GM19328 (cell line): ENCODE results near the gene NCF2.

Source experiments
- ATAC-seq: cut with Tn5 transposase; IDR thresholded peaks from one replicate; pipeline ENCODE4 v1.9.1; 2021; ENCODE audit warnings: mild to moderate bottlenecking, moderate library complexity; ENCODE audit not compliant: unreplicated experiment

Gene NCF2

DNA sequence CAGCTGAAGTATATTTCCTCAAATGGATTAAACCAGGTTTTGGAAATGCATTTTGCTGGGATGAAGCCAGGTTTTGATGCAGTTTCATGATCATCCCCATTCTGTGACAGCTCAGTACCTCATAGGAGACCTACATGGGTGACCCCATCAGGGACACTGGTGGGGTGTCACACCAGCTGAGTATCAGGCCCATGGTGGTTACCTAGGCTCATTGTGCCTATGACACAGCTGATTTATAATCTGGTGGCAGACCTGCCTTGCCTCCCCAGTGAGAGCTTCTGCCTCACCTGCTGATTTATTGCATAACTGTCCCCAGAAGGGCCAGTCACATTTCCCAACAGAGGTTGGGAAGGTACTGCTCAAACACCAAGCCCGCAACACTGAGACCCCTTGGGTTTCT is 3.8 kb downstream of the NCF2 start:
- no peak for ATAC-seq

DNA sequence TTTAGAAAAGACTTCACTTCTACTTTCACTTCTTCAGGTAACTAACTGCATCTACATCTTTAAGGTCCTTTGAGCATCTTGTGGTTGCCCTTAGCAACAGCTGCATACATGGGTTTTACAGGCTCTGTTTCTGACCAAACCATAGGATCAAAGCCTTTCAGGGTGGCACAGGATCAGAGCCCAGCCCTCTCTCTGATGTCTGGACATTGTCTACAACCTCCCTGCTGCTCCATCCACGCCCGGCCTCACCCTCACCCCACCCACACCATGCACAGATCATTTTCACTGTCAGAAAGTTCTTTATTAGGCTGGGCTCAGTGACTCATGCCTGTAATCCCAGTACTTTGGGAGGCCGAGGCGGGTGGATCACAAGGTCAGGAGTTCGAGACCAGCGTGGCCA is 5.2 kb downstream of the NCF2 start:
- ATAC-seq: no peak

DNA sequence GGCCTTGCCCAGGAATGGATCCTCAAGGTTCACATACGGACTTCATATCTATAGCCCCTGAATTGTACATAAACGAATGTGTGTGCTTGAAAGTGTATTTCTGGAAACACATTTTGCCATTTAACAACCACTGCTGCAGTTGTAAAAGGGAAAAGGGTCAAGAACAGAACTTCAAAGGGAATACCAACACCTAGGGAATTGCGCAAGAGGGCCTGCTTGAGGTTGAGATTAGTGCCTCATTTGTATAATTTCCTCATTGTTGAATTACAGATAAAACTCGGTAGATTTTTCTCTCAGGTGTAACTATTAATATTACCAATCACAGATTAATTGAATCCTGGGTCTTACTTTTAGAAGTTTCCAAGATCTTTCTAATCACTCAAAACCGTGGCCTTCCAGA is 6.1 kb downstream of the NCF2 start:
- ATAC-seq: no peak

DNA sequence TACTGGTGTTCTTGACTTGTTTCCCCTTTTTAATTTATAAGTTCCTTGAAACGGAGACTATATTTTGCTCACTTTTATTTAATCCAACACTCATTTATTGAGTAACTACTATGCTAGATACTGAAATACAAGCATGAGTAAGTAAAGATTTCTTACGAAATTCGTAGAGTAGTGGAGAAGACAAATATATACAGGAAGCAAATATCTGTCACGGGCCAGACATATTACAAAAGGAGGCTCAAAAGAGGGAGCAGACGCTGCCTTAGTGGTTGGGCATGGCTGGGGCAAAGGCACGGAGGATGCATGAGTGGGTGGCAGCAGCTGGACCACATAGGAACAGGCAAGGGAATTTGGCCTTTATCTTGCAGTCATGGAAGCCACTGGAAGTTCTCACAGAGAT is 6.8 kb downstream of the NCF2 start:
- no peak for ATAC-seq

DNA sequence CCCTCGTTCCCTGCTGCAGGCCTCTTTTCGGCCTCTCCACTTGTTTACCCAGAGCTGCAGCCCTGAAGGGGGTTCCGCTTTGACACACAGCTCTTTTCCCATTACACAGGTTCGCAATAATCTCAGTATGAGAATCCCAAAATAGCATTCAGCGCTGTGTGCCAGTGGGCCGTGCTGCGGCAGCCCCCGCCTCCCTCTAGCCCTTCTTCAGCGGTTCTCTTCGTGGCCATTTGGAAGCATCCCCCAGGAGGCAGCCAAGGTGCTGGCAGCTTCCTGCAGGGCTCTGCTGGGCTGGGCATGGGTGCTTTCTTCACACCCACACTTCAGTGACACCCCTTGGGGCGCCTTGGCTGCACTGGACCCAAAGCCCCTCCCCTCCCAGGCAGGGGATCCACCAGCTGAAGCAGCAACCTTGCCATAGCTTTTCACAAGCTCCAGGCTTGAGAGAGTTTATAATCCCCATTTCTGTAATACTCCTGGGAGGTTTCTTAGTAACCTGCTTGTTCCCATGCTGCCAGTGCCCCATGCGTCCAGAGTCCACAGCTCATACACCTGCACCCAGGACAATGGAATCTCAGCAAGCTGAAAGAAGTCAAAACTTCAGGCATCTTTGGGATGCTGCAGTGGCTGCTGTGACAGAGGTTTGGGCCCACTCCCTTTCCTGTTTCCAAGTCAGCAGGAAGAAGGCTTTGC is 8.1 kb downstream of the NCF2 start:
- no peak for ATAC-seq

DNA sequence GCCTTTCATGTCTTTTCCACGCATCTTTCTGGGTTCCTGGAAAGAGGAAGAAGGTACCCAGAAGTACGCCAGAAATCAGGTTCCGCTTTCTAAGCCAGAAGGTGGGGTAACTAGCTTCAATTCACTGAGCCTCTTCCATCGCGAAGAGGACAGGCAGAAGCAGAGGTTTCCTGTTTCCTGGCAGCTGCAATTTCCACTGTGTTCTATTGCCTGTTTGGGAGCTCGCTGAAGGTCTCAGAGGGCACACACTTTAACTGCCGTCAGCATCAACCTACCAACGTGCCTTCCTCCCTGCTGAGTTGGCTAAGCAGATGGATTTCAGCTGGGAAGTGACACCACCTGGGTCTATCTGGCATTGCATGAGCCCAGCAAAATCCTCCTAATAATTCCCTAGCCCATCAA is 10.0 kb downstream of the NCF2 start:
- no peak for ATAC-seq

DNA sequence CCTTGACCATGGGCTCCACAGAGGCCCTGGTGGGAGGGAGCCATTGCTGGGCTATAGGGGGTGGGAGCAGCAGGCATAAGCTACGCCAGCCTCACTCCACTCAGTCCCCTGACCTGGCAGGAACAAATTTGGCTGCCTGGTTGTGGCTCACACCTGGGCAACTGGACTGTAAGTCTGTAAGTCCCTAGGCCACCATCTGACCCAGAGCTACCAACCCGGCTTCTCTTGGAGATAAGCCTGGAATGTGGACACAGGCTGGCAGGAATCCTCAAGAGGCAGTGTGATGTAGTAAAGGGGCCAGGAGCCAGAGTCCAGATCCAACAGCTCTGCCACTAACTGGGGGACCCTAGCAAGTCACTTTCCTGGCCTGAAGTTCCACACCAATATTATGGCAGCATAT is 11.4 kb downstream of the NCF2 start:
- no peak for ATAC-seq

DNA sequence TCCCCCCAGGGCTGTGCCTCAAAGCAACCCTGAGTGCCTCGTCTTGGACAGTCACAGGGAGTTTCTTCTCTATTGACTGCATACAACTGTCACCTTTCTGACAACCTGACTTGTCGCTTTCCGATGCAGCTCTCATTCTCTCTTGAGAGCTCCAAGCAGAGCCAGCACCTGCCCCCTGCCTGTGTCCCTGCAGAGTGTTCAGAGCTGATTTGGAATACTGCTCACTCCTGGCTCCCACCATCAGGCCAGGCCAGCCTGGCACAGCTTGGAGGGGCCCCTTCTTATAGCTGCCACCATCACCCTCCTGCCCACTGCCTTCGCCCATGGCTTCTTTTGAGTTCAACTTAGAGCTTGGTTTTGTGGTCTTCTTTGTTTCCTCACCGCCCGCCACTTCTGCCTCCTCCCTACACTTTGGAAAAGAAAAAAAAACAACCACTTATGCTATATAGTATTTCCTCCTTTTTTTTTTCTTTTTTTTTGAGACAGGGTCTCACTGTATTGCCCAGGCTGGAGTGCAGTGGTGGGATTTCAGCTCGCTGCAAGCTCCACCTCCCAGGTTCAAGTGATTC is 12.3 kb downstream of the NCF2 start:
- ATAC-seq: no peak

DNA sequence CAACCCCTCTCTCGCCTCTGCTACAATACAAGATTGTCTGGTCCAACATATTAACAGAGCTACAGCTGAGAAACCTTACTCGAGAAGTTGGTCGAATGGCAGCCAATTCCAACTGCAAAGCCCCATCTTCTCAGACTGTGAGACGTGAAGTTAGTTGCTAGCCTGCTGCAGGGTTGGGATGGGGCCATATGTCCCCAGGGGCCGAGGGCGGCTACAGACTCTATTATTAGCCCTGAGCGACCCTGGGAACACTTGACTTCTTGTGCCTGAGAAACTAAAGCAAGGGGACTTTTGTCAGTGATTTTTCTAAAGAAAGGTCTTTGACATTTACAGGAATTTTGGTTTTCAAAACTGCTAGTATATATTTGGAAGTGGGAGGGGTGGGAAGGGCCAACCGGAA is 13.7 kb downstream of the NCF2 start:
- ATAC-seq: no peak

DNA sequence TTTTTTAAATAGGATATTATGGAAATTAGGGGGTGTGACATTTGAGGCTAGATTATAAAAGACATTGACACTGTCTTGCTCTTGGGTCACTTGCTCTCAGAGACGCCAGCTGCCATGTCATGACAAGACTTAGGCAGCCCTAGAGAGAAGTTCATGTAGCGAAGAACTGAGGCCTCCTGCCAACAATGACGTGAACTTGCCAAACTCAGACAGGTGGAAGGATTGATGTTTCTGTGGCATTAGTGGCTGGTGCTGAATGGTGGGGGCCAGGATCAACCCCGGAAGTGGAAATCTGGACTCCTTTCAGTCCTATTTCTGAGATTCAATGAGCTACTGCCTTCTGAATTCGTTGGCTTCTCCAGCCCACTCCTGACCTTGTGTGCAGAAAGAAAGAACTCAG is 14.7 kb downstream of the NCF2 start:
- ATAC-seq: no peak

DNA sequence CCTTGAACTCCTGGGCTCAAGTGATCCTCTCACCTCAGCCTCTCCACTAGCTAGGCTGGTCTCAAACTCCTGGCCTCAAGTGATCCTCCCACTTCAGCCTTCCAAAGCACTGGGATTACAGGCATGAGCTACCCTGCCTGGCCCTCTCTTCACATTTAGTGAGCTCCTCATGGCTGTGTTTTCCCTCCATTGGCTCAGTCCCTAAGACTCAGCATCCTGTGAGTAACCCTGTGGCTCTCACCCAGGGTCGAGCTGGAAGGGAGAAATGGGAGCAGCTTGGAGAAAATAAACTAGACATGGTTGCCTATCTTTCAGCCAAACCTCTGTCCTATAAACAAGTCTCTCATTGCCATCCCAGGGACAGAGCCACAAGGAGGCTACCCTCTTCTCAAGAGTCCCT is 17.5 kb downstream of the NCF2 start:
- no peak for ATAC-seq

DNA sequence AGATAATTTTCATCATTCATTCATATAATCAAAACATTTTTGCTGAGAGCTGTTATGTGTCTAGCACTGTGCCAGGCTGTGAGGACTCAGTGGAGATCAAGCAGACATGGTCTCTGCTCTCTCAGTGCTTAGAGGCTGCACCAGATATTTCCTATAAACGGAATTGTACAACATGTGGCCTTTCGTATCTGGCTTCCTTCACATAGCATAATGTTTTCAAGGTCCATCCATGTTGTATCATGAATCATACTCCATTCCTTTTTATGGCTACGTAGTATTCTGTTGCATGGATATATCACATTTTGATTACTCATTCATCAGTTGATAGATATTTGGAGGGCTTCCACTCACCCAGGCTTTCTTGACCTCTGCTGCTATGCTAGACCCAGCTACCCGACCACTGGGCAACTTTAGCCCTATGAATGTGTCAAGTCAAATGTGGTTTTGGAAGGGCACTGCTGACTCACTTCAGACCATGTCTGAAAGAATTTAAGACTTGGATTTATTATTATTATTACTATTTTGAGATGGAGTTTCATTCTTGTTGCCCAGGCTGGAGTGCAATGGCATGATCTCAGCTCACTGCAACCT is 18.5 kb downstream of the NCF2 start:
- ATAC-seq: no peak

DNA sequence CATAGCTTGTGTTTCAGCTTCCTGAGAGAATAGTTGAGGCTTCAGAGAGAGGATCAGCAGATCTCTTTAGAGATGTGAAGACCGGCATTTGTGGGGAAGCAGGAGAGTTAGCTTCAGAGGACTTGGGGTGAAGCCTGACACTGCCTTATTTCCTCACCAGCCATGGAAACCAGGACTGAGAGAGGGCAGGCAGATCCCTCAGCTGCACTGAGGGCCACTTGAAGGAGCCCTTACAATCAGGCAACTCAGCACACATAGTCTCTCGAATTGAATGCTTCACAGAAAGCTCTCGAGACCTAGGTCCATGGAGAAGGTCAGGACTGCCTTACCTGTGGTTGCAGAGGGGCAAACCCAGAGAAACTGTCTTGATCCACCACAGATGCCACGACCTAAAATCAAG is 19.8 kb downstream of the NCF2 start:
- no peak for ATAC-seq

DNA sequence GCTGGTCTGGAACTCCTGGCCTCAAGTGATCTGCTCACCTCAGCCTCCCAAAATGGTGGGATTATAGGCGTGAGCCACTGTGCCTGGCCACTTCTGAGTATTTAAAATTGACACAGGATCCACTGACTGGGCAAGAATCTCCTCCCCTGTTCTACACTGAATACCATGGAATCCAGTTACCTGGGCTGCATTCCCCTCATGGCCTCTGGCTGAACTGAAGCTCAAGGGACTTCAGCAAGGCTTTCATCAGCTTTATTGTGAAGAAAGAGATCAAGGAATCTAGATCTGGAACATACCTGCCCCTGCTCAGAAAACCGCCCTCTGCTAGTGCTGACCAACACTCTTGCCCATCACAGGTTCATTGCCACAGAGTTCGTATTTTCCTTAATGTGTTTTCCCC is 20.5 kb downstream of the NCF2 start:
- no peak for ATAC-seq

DNA sequence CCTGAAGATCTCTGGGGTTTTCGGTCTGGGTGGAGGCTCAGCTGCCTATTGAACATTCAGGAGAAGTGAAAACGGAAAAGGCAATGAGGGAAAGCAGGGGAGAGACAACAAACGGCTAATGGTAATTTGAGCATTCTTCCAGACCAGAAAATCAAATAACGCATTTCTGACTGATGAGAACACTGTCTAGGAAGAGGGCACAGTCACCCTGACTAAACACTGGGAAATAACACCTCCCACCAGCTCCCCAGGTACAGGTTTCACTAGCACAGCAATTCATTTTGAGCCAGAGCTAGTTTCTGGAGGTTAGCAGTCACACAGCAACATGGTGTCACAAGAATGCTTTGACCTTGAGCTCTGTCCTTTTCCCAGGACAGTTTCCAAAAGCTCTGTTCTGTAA is 21.1 kb downstream of the NCF2 start:
- ATAC-seq: no peak

DNA sequence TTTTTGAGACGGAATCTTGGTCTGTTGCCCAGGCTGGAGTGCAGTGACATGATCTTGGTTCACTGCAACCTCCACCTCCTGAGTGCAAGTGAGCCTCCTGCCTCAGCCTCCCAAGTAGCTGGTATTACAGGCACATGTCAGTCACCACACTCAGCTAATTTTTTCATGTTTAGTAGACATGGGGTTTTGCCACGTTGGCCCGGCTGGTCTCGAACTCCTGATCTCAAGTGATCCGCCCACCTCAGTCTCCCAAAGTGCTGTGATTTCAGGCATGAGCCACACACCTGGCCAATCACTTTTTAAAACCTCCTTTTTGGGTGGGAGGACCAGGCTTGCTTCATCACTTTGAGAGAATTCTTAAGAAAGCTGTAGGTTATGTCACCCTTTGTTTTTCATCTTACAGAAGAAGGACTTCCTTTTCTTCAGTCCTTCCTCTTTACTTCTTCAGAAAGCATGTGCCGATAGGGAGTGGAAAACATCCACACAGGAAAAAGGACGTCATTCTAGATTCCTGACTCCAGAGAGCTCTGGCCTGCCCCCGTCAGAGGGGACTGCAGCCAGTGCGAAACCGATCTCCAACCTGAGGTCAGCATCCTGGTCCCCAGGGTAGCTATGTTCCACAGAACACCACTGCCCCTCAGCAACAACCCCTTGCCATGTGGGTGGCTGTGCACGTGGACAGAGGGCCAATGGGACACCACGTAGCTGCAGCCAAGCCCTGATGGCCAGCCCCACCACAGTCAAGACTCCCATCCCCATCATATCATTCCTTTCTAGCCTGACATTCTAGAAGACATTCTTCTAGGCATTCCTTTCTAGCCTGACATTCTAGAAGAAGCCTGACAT is 21.9 kb downstream of the NCF2 start:
- no peak for ATAC-seq

DNA sequence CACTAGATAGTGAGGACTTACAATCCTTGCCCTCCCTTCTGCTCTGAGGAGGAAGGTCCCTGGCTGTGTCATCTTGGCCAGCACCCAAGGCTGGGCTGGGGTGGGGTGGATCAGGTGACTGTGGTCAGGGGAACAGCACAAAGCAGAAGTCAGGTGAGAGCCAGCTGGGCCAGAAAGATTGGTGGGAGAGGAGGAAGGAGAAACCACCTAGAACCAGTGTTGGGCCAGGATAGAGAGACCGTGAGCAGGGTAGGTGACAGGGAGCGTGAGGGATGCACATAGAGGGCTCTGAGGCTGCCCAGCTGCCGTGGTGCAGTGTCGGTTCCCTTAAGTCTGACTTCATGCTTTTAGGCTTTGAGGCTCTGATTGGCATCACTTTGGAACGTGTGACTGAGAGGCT is 22.7 kb downstream of the NCF2 start:
- ATAC-seq: no peak

DNA sequence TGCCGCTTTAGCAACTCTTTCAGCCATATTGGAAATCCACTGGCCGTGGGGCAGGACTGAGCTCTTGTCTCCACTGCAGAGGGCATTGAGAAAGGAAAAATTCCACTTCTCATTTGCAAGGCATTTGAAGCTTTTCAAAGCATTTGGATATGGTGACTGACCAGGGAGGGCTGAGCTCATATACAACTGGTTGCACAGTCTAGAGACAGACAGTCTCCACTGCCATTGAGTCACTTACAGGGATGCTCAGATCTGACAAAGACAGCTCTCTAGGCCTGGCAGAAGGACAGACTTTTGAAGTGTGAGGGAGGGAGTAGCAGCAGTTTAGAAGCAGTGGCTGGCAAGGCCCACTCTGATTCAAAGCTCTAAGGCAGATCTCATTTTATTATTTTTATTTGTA is 24.2 kb downstream of the NCF2 start:
- no peak for ATAC-seq

DNA sequence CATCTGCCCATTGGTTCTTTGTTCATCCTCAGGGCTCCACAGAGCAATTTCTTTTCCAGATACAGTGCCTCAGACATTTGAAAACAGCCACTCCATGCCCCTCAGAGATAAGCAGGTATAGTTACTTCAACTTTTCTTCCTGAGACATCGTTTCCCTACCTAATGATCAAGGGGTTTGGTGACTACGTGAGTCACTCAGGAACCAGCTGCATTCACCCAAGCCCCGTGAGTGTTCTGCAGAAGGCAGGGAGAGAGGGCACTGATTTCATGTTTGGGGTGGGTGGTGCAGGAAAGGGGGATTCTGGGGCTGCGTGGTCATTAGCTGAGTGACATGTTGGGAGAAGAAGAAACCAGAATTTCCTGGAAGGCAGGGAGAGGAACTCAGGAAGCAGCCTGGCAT is 25.0 kb downstream of the NCF2 start:
- ATAC-seq: no peak

DNA sequence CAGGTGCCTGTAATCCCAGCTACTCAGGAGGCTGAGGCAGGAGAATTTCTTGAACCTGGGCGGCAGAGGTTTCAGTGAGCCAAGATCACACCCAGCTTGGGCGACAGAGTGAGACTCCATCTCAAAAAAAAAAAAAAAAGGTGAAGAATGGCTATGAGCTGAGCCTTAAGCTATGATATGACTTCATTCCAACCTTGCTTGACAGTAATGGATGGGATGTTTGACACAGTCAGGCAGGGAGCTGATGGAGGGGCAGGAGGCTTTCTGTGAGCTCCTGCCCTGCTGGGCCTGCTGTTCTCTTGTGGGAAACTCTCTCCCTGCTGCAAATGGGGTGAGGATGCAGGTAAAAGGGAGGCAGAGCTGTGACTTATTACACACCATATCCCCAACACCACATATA is 27.6 kb downstream of the NCF2 start:
- ATAC-seq: no peak

DNA sequence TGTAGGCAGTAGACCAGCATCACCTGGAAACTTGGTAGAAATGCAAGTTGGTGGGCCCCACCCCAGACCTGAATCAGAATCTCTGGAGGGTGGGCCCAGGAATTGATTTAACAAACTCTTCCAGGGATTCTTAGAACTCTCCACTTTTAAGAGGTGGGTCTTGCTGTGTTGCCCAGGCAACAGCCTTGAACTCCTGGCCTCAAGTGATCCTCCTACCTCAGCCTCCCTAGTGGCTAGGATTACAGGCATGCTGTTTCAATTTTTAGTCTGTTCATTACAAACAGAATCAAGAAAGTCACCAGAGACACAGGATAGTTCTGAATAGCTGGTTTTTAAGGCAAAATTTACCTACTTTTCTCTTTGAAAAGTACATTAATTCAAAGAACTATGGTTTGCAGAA is 31.2 kb downstream of the NCF2 start:
- ATAC-seq: no peak

DNA sequence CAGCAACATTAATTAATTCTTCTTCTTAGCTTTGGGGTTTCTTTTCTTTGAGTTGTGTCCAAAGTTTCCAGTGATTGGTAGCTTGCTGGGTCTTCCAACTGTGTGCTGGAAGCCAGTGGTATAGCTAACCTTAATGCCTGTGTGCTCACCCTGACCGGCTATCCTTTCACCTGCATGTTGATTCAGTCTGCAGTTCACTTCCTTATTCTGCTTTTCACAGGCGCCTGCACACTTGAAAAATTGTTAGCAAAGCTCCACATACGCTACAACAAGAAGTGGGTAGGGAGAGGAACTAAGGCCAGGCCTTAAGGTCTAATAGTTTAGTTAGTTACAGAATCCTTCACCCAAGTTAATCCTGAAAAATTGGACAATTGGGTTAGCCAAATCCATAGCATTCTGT is 35.7 kb downstream of the NCF2 start:
- no peak for ATAC-seq
